K562 (cell line): ENCODE data around the gene LST1. TPM values are rescaled to one million over a fixed set of nuclear protein-coding genes. Genes with fewer than 3 reads are reported as not detected.

Experiments used
- BCLAF1 ChIP-seq, 2 experiments: fragments of 450-650 bp in 1 of 2; IDR thresholded peaks; 2 replicates each; pipeline ENCODE4 v1.6.1; 2011 to 2017; ENCODE audit warnings: low read depth in 2 of 2, antibody characterized with exemption in 1 of 2, borderline replicate concordance in 1 of 2, low read length in 1 of 2, mild to moderate bottlenecking in 1 of 2, mixed read lengths in 1 of 2; ENCODE audit not compliant: control insufficient read depth in 1 of 2
- POLR2AphosphoS5 ChIP-seq: IDR thresholded peaks from 2 replicates; pipeline ENCODE4 v1.6.1; 2011; ENCODE audit warnings: mild to moderate bottlenecking, low read depth, low read length, moderate library complexity; ENCODE audit not compliant: control insufficient read depth, insufficient read depth
- RFX7 ChIP-seq: fragments of 250-450 bp; sonication (Bioruptor Pico); IDR thresholded peaks from 2 replicates; pipeline ENCODE4 v1.5.1; 2021; ENCODE audit warnings: mild to moderate bottlenecking
- SIN3A ChIP-seq, 2 experiments: fragments of 150-350 bp in 1 of 2; IDR thresholded peaks; 2 replicates each; pipeline ENCODE4 v1.6.1; 2011 to 2016; ENCODE audit warnings: borderline replicate concordance in 2 of 2, low read depth in 2 of 2, low read length in 2 of 2, mild to moderate bottlenecking in 2 of 2, moderate library complexity in 2 of 2; ENCODE audit not compliant: control insufficient read depth in 1 of 2
- ZC3H4 ChIP-seq: sonication (generic); formaldehyde crosslinking; IDR thresholded peaks from 2 replicates; pipeline ENCODE4 v1.9.0; 2021; ENCODE audit warnings: missing genetic modification reagents, borderline replicate concordance
- ZMIZ1 ChIP-seq, 2 experiments: fragments of 150-350 bp in 1 of 2; IDR thresholded peaks; 2 replicates each; pipeline ENCODE4 v1.6.1; 2012 to 2016; ENCODE audit warnings: low read depth in 2 of 2, low read length in 2 of 2, mild to moderate bottlenecking in 1 of 2, moderate library complexity in 1 of 2
- ZNF232 ChIP-seq: sonication (generic); formaldehyde crosslinking; IDR thresholded peaks from 2 replicates; pipeline ENCODE4 v1.8.0; 2022; ENCODE audit warnings: mild to moderate bottlenecking, missing genetic modification reagents
- ZNF318 ChIP-seq, 2 experiments: fragments of 450-650 bp; IDR thresholded peaks; 2 replicates each; pipeline ENCODE4 v1.6.1; 2016; ENCODE audit warnings: mild to moderate bottlenecking in 2 of 2, borderline replicate concordance in 1 of 2, low read depth in 1 of 2, moderate library complexity in 1 of 2
- polyA plus RNA-seq, 8 experiments: library from polyadenylated mRNA; depleted of rRNA in 4 of 8; stranded (reverse) in 5 of 8; unstranded in 3 of 8; fragments of >200 nt; fragmentation: Nextera tagmentation in 2 of 8; fragmentation: Illumina TruSeq in 1 of 8; extraction: Ambion mirVana in 2 of 8; extraction: Trizol in 1 of 8; gene quantifications; 2 replicates each; pipeline versions ENCODE4 v1.2.1 to v1.2.3, GENCODE V29; 2011 to 2014; ENCODE audit warnings: inconsistent platforms in 1 of 8, missing spikeins in 1 of 8
- total RNA-seq, 7 experiments: library from RNA; depleted of rRNA in 6 of 7; stranded (reverse); fragments of >200 nt in 6 of 7; fragmentation: Illumina TruSeq in 2 of 7; extraction: Trizol in 2 of 7; gene quantifications; 2 replicates each; pipeline versions ENCODE4 v1.2.1 to v1.2.3, GENCODE V29; 2011 to 2021; ENCODE audit warnings: low replicate concordance in 1 of 7

The LST1 gene
- total and polyA plus RNA-seq, 9 of the 15 experiments (the other 6 are each of a cell fraction or from before 2014, with no cell fraction given), result 0.82 to 7.8 (median 1.7) TPM

- TF ChIP-seq BCLAF1 (IDR thresholded peaks at IDR 0.05; ENCODE audit: borderline replicate concordance in 1 of 2, control insufficient read depth in 1 of 2, low read depth in 2 of 2, low read length in 1 of 2), result no peak
- TF ChIP-seq POLR2AphosphoS5, result peak; percentile 90
- no peak; a peak in 1 of 4 replicates for TF ChIP-seq ZMIZ1 (IDR thresholded peaks at IDR 0.05; ENCODE audit: low read depth in 2 of 2, low read length in 2 of 2)
- no peak for TF ChIP-seq ZNF232 (CRISPR knock-in tag)
- no peak for TF ChIP-seq ZC3H4 (CRISPR knock-in tag)
- peak in 1 of 2 experiments; percentile 100; a peak in 2 of 4 replicates for TF ChIP-seq ZNF318 (IDR thresholded peaks at IDR 0.05; ENCODE audit: borderline replicate concordance in 1 of 2, low read depth in 1 of 2)
- no peak for TF ChIP-seq RFX7
- TF ChIP-seq SIN3A (IDR thresholded peaks at IDR 0.05; ENCODE audit: borderline replicate concordance in 2 of 2, control insufficient read depth in 1 of 2, low read depth in 2 of 2, low read length in 2 of 2), result peak in 1 of 2 experiments; percentile 42; a peak in 3 of 4 replicates
These were observed 44.2 kb upstream of the LST1 start, which contains the start of gene DDX39B (continued) for GRCh38 chr6:31541658-31542521.
